H1 (cell line): ENCODE data around the gene NOL4L. TPM values are rescaled to one million over a fixed set of nuclear protein-coding genes. Genes with fewer than 3 reads are reported as not detected.

Source experiments
- CTCF ChIA-PET: fragments of 300-600 bp; sonication (Branson Sonifier 250); formaldehyde crosslinking; loops from one replicate; lab custom pipeline; 2021; ENCODE audit not compliant: partially characterized antibody; lab: Charles Lee
- POLR2A ChIA-PET: fragments of 300-600 bp; sonication (Branson Sonifier 250); formaldehyde crosslinking; loops from one replicate; lab custom pipeline; 2021; ENCODE audit warnings: inconsistent platforms; ENCODE audit not compliant: partially characterized antibody; lab: Charles Lee
- DNase-seq, 2 experiments: peaks; one replicate each; pipeline versions ENCODE4 v3.0.0 to v3.0.0-alpha.2; 2010 to 2022; ENCODE audit warnings: low spot score in 2 of 2, low read depth in 1 of 2, mixed read lengths in 1 of 2
- FAIRE-seq: peaks from 2 replicates; lab custom pipeline; 2011; peaks lifted over from hg19 to GRCh38; lab: Jason Lieb, UNC
- H2AFZ ChIP-seq: 2 replicates; pipeline ENCODE4 v1.8.1; 2012; ENCODE audit warnings: low read length, inconsistent platforms
- H2AK5ac ChIP-seq: 2 replicates; pipeline ENCODE4 v1.6.1; 2013; ENCODE audit warnings: low read depth, low read length
- H2BK120ac ChIP-seq: replicated peaks from 2 replicates; pipeline ENCODE3; 2013; ENCODE audit warnings: low read depth, low read length, inconsistent platforms
- H2BK12ac ChIP-seq: 2 replicates; pipeline ENCODE4 v1.6.1; 2013; ENCODE audit warnings: low read depth, low read length
- H2BK15ac ChIP-seq: 2 replicates; pipeline ENCODE4 v1.6.1; 2013; ENCODE audit warnings: low read length
- H2BK20ac ChIP-seq: 2 replicates; pipeline ENCODE4 v1.6.1; 2013; ENCODE audit warnings: low read length
- H2BK5ac ChIP-seq: 2 replicates; pipeline ENCODE4 v1.6.1; 2013; ENCODE audit warnings: low read depth, low read length
- H3K14ac ChIP-seq: 2 replicates; pipeline ENCODE4 v1.6.1; 2013; ENCODE audit warnings: inconsistent platforms; ENCODE audit not compliant: insufficient read length
- H3K18ac ChIP-seq: 2 replicates; pipeline ENCODE4 v1.6.1; 2013; ENCODE audit warnings: low read length; ENCODE audit errors: extremely low read depth
- H3K23ac ChIP-seq: 2 replicates; pipeline ENCODE4 v1.6.1; 2013; ENCODE audit warnings: inconsistent platforms; ENCODE audit not compliant: insufficient read length
- H3K23me2 ChIP-seq: 2 replicates; pipeline ENCODE4 v1.6.1; 2013; ENCODE audit warnings: low read depth, low read length
- H3K27ac ChIP-seq: 2 replicates; pipeline ENCODE4 v1.6.1; 2011; ENCODE audit warnings: low read depth, low read length, inconsistent platforms
- H3K27me3 ChIP-seq, 4 experiments: replicated peaks in 1 of 4; 1 replicate in 1 of 4; 2 replicates in 3 of 4; pipeline versions ENCODE4 v1.6.1 to v1.8.1; 2011 to 2013; ENCODE audit warnings: low read length in 3 of 4, mild to moderate bottlenecking in 3 of 4, inconsistent platforms in 2 of 4, mixed read lengths in 2 of 4, moderate library complexity in 1 of 4; ENCODE audit not compliant: control insufficient read depth in 3 of 4, insufficient read depth in 3 of 4; ENCODE audit errors: extremely low read depth in 1 of 4
- H3K36me3 ChIP-seq, 4 experiments: 2 replicates each; pipeline versions ENCODE4 v1.6.1 to v1.8.1; 2011 to 2013; ENCODE audit warnings: mild to moderate bottlenecking in 4 of 4, low read length in 3 of 4, moderate library complexity in 2 of 4, control low read depth in 1 of 4, inconsistent platforms in 1 of 4; ENCODE audit not compliant: insufficient read depth in 4 of 4, control insufficient read depth in 2 of 4
- H3K4ac ChIP-seq: replicated peaks from 2 replicates; pipeline ENCODE3; 2013; ENCODE audit warnings: low read length, low read depth, mixed read lengths, inconsistent platforms; ENCODE audit not compliant: insufficient read length
- H3K4me1 ChIP-seq, 4 experiments: replicated peaks in 1 of 4; 1 replicate in 1 of 4; 2 replicates in 3 of 4; pipeline versions ENCODE4 v1.6.1 to v1.8.1; 2011 to 2013; ENCODE audit warnings: low read length in 3 of 4, inconsistent platforms in 2 of 4, mixed read lengths in 1 of 4; ENCODE audit not compliant: insufficient read depth in 4 of 4, control insufficient read depth in 3 of 4
- H3K4me2 ChIP-seq, 2 experiments: 2 replicates each; pipeline versions ENCODE4 v1.6.1 to v1.8.1; 2011 to 2013; ENCODE audit warnings: low read depth in 2 of 2, low read length in 2 of 2, control low read depth in 1 of 2, inconsistent platforms in 1 of 2, mild to moderate bottlenecking in 1 of 2; ENCODE audit not compliant: insufficient read depth in 1 of 2
- H3K4me3 ChIP-seq, 4 experiments: fragments of 200-600, 300-600 bp in 1 of 4; sonication (generic), shearing (Covaris generic), sonication (Bioruptor Twin) in 1 of 4; 2 replicates each; pipeline versions ENCODE4 v1.5.1 to v1.8.1; 2011 to 2016; ENCODE audit warnings: low read length in 4 of 4, low read depth in 3 of 4, control low read depth in 2 of 4, inconsistent platforms in 2 of 4, mild to moderate bottlenecking in 2 of 4, mixed read lengths in 1 of 4, moderate library complexity in 1 of 4; ENCODE audit not compliant: insufficient read depth in 2 of 4; ENCODE audit errors: extremely low read depth in 1 of 4
- H3K56ac ChIP-seq: replicated peaks from 2 replicates; pipeline ENCODE3; 2013; ENCODE audit warnings: low read depth, mild to moderate bottlenecking, mixed read lengths, low read length, inconsistent platforms; ENCODE audit not compliant: insufficient read length
- H3K79me1 ChIP-seq: 2 replicates; pipeline ENCODE4 v1.6.1; 2013; ENCODE audit warnings: low read depth, low read length, control low read depth
- H3K79me2 ChIP-seq, 2 experiments: 2 replicates each; pipeline versions ENCODE4 v1.6.1 to v1.8.1; 2012 to 2013; ENCODE audit warnings: low read length in 2 of 2, mild to moderate bottlenecking in 2 of 2, inconsistent platforms in 1 of 2; ENCODE audit not compliant: insufficient read depth in 2 of 2, control insufficient read depth in 1 of 2
- H3K9ac ChIP-seq, 4 experiments: replicated peaks in 1 of 4; 1 replicate in 1 of 4; 2 replicates in 3 of 4; pipeline versions ENCODE4 v1.6.1 to v1.8.1; 2011 to 2013; ENCODE audit warnings: low read depth in 3 of 4, low read length in 3 of 4, control low read depth in 2 of 4, mild to moderate bottlenecking in 2 of 4, moderate library complexity in 2 of 4, inconsistent platforms in 1 of 4; ENCODE audit errors: extremely low read depth in 1 of 4
- H3K9me3 ChIP-seq, 2 experiments: 2 replicates each; pipeline versions ENCODE4 v1.6.1 to v1.8.1; 2012 to 2013; ENCODE audit warnings: mild to moderate bottlenecking in 2 of 2, moderate library complexity in 2 of 2, control low read depth in 1 of 2, inconsistent platforms in 1 of 2, low read depth in 1 of 2, low read length in 1 of 2, mixed read lengths in 1 of 2; ENCODE audit not compliant: insufficient read depth in 2 of 2
- H4K20me1 ChIP-seq, 2 experiments: replicated peaks in 1 of 2; 2 replicates each; pipeline versions ENCODE3 to v1.8.1; 2011 to 2013; ENCODE audit warnings: inconsistent platforms in 2 of 2, low read length in 2 of 2, mild to moderate bottlenecking in 1 of 2; ENCODE audit not compliant: insufficient read depth in 2 of 2, control insufficient read depth in 1 of 2
- H4K5ac ChIP-seq: 2 replicates; pipeline ENCODE4 v1.6.1; 2013; ENCODE audit warnings: low read length, low read depth, mixed read lengths, inconsistent platforms; ENCODE audit not compliant: insufficient read length
- H4K8ac ChIP-seq: 2 replicates; pipeline ENCODE4 v1.8.0; 2013; ENCODE audit warnings: mild to moderate bottlenecking, moderate library complexity, low read length, inconsistent platforms; ENCODE audit not compliant: insufficient read depth; ENCODE audit errors: extremely low read depth
- H4K91ac ChIP-seq: replicated peaks from 2 replicates; pipeline ENCODE3; 2013; ENCODE audit warnings: low read length, mixed read lengths, inconsistent platforms; ENCODE audit not compliant: insufficient read length
- GABPA ChIP-seq: IDR thresholded peaks from 2 replicates; pipeline ENCODE4 v1.6.1; 2011; ENCODE audit warnings: mild to moderate bottlenecking, low read length, moderate library complexity, borderline replicate concordance; ENCODE audit not compliant: insufficient read depth
- NANOG ChIP-seq: IDR thresholded peaks from 2 replicates; pipeline ENCODE4 v1.6.1; 2011; ENCODE audit warnings: low read length, low read depth, mild to moderate bottlenecking, inconsistent platforms; ENCODE audit not compliant: insufficient read depth, poor library complexity, severe bottlenecking
- RBBP5 ChIP-seq: IDR thresholded peaks from 2 replicates; pipeline ENCODE4 v1.7.1; 2012; ENCODE audit warnings: low read depth, mild to moderate bottlenecking, inconsistent platforms, low read length, moderate library complexity, borderline replicate concordance
- SIN3A ChIP-seq, 2 experiments: IDR thresholded peaks in 1 of 2; conservative IDR thresholded peaks in 1 of 2; 2 replicates each; pipeline ENCODE4 v1.6.1; 2011 to 2012; ENCODE audit warnings: low read length in 2 of 2, improper control_type of control experiment in 1 of 2, low read depth in 1 of 2, mild to moderate bottlenecking in 1 of 2
- SIRT6 ChIP-seq: IDR thresholded peaks from one replicate; pipeline ENCODE4 v1.7.1; 2012; ENCODE audit warnings: low read length, inconsistent platforms
- SUZ12 ChIP-seq: fragments of 200-600 bp; sonication (generic); IDR thresholded peaks from 2 replicates; pipeline ENCODE4 v1.6.1; 2012; ENCODE audit warnings: mild to moderate bottlenecking, inconsistent platforms, low read length, moderate library complexity, mixed read lengths
- TBP ChIP-seq: IDR thresholded peaks from 2 replicates; pipeline ENCODE4 v1.6.1; 2011; ENCODE audit warnings: low read depth, low read length, improper control_type of control experiment
- TEAD4 ChIP-seq: IDR thresholded peaks from 2 replicates; pipeline ENCODE4 v1.6.1; 2012; ENCODE audit warnings: low read depth, low read length, inconsistent platforms, mixed read lengths
- WGBS, 2 experiments: shearing (Covaris generic) in 1 of 2; methylation state at CpG; one replicate each; pipeline versions ENCODE4 v1.1.6 to v1.1.7; 2013 to 2015; ENCODE audit warnings: low lambda C conversion rate in 2 of 2, mixed read lengths in 2 of 2, inconsistent platforms in 1 of 2, low coverage in 1 of 2, missing lambda C conversion rate in 1 of 2; ENCODE audit not compliant: insufficient replicate concordance in 2 of 2, insufficient coverage in 1 of 2, insufficient read length in 1 of 2; ENCODE audit errors: extremely low coverage in 1 of 2, missing lambda C conversion rate in 1 of 2; 5-methylcytosine and 5-hydroxymethylcytosine counted together
- polyA plus RNA-seq, 7 experiments: library from polyadenylated mRNA; depleted of rRNA in 3 of 7; stranded (reverse) in 5 of 7; unstranded in 2 of 7; fragments of >200 nt in 5 of 7; fragments of 200-250 nt in 2 of 7; gene quantifications; 1 replicate in 5 of 7; 2 replicates in 1 of 7; 4 replicates in 1 of 7; pipeline versions ENCODE4 v1.2.1 to v1.2.3, GENCODE V29; 2011 to 2013; ENCODE audit warnings: missing spikeins in 2 of 7, mixed read lengths in 2 of 7
- total RNA-seq: library from RNA; stranded (reverse); fragmentation: NEBNext Ultra II Directional; extraction: Animal tissue kit (Norgen Biotek cat#: 25700); gene quantifications from 2 replicates; pipeline ENCODE4 v1.2.1, GENCODE V29; 2021
- TF ChIP-seq, protein P1 (sequence below): IDR thresholded peaks from 2 replicates; pipeline ENCODE4 v1.6.1; 2012; ENCODE audit warnings: inconsistent platforms

Gene NOL4L
- total and polyA plus RNA-seq, 2 of the 8 experiments (the other 6 are each of a cell fraction or from before 2014, with no cell fraction given): 15.3 to 23.7 TPM

DNA sequence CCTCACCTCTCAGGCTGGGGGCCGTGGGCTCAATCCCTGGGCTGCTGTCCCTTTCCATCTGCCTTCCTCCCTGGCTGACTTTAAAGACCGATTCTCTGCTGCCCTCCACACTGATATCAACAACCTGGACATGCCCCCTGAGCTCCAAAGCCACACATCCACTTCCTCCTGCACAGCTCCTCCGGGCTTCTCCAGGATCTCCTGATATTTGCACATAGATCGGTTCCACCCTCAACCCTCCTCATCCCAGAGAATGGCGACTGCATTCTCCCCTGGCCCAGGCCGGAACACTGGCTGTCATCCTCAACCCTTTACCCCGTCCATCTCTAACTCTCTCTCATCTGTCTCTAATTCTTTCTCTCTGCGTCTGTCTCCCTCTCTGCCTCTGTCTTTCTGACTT lies 21.0 kb upstream of the NOL4L start:
- peak overlapping the region in 1 of 4 experiments; percentile 1; a peak in 1 of 7 replicates for H3K9ac ChIP-seq
- no peak overlapping the region for H3K4me3 ChIP-seq
- no peak overlapping the region for H3K27ac ChIP-seq
- H3K36me3 ChIP-seq: no peaks in the 10 kb centered on the region
- no peaks in the 10 kb centered on the region; the same call in 1 of the 2 replicates for H3K23me2 ChIP-seq
- no peak overlapping the region for H2AFZ ChIP-seq
- peaks cover 0 to 5% (median 0%) of the 10 kb centered on the region in 4 experiments; a peak in 1 of 7 replicates for H3K27me3 ChIP-seq
- no peaks in the 10 kb centered on the region for H3K79me2 ChIP-seq
- H2BK5ac ChIP-seq: no peak overlapping the region
- no peak overlapping the region for H3K14ac ChIP-seq
- H3K18ac ChIP-seq: no peak overlapping the region
- H2AK5ac ChIP-seq: no peak overlapping the region
- WGBS, 2 experiments: 83% methylated on average over 8 of the region's 8 CpGs; no CpG with 5 or more reads in 1 of the 2 experiments
- no peak overlapping the region for H3K56ac ChIP-seq
- H3K23ac ChIP-seq: no peak overlapping the region
- no peak overlapping the region for H4K8ac ChIP-seq
- TF ChIP-seq, protein P1, sequence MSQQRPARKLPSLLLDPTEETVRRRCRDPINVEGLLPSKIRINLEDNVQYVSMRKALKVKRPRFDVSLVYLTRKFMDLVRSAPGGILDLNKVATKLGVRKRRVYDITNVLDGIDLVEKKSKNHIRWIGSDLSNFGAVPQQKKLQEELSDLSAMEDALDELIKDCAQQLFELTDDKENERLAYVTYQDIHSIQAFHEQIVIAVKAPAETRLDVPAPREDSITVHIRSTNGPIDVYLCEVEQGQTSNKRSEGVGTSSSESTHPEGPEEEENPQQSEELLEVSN: no peak
- TF ChIP-seq SIRT6 (no peak), SUZ12 (no peak), SIN3A (conservative IDR thresholded peaks at IDR 0.05 in 1 of 2, IDR thresholded peaks at IDR 0.05 in 1 of 2; ENCODE audit: low read depth in 1 of 2, low read length in 2 of 2) (no peak), RBBP5 (no peak), NANOG (no peak), TEAD4 (no peak), GABPA (no peak), TBP (no peak)
- TF ChIP-seq, all 59 proteins: peak for 0
- peaks cover 0 to 8% (median 3%) of the 10 kb centered on the region in 4 experiments; a peak in 5 of 7 replicates for H3K4me1 ChIP-seq
- no peak overlapping the region for H4K5ac ChIP-seq
- H2BK120ac ChIP-seq: no peak overlapping the region
- H2BK20ac ChIP-seq: no peak overlapping the region
- DNase-seq (no peak), FAIRE-seq (no peak)
- no peak overlapping the region for H3K4me2 ChIP-seq
- ChIA-PET CTCF (interaction anchor here (1.4 to 1.5 kb wide), 3 partner anchors 19 to 82 kb away, joined by 3 to 6 read pairs (median 4); no protein-coding TSS in a partner anchor), POLR2A (interaction anchor here (0.8 kb wide), 1 partner anchor 157 kb away, joined by 3 read pairs; no protein-coding TSS in a partner anchor)
- no peak overlapping the region for H4K91ac ChIP-seq
- no peaks in the 10 kb centered on the region for H4K20me1 ChIP-seq
- no peak overlapping the region for H3K4ac ChIP-seq
- H3K9me3 ChIP-seq: no peaks in the 10 kb centered on the region
- no peaks in the 10 kb centered on the region for H3K79me1 ChIP-seq
- H2BK12ac ChIP-seq: no peak overlapping the region
- no peak overlapping the region for H2BK15ac ChIP-seq
